HG03469 (cell line): ENCODE data around the gene PIGX.

Source experiments
- ATAC-seq: cut with Tn5 transposase; IDR thresholded peaks from one replicate; pipeline ENCODE4 v1.9.1; 2021; ENCODE audit warnings: mild to moderate bottlenecking, moderate library complexity, moderate number of reproducible peaks; ENCODE audit not compliant: unreplicated experiment

Gene PIGX

DNA sequence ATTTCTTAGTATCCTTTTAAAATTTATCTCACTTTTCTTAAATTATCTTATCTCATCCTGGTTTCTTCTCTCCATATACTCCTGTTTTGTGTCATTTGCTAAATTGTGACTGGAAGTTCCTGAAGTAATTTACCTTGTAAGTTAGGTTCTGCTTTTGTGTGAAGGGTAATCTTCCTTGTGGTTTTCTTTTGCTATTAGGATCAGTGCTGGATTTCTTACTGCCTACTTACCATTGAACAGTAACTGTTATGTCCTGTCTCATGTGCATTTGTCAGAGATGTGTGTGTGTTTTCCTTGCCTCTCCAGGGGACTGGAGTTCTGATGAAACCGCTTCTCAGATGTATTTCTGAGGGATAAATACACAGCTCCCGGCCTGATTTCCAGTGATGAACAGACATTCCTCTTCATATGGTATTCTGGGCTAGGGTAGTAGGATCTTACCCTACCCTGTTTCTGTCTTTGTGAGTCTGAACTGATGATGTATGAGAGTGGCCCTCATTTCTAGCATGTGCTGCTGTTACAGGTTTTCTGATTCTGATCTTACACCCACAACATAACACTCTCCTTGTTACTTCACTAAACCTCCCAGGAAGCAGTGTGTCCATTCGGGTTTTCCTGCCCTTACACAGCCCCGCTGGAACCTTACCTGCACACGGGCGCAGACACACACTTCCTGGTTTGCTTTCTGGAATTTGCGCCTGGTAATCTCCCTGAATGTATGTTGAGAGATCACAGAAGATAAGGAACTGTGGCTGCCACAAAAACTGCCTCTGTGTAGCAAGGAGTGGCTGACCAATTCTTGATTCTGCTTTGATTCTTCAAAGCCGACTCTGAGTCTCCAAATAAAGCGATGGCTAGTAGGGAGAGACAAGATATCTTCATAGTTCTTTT, 42.2 kb downstream of the PIGX start:
- ATAC-seq = no peak

DNA sequence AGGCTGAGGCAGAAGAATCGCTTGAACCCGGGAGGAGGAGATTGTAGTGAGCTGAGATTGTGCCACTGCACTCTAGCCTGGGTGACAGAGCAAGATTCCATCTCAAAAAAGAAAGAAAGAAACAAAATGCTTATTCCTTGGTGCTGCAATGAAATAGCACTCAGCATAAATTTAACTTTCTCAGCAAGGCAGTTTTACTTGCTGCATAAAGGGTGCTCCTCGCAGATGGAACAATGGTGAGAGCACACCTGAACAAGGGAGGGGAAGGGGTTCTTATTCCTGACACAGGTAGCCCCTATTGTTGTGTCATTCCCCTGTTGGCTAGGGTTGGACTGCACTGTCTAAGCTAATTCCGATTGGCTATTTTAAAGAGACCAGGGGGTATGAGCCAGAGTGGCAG, 44.6 kb downstream of the PIGX start:
- no peak for ATAC-seq

GRCh38 chr3:196757876-196758739, 45.9 kb downstream of the PIGX start:
- no peak for ATAC-seq

GRCh38 chr3:196763179-196763578, 51.0 kb downstream of the PIGX start:
- ATAC-seq = no peak

DNA sequence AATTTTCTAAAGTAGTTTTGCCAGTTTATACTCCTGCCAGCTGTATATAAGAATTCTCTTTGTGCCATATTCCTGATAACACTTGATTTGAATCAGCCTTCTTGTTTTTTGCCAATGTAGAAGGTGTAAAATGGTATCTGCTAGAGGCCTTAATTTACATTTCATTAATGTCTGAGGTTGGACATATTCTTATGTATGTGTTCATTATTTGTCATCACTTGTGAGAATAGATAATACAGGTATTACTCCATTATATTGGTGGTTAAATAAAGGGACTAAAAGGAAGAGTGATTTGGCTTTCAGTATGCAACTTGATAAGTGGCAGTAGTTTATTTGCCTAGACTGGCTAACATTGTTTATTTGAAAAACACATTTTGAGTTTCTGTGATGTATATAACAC, 53.3 kb downstream of the PIGX start:
- no peak for ATAC-seq

- no peak for ATAC-seq
These were observed 58.9 kb downstream of the PIGX start for GRCh38 chr3:196771067-196771466.

GRCh38 chr3:196772102-196772501, 59.9 kb downstream of the PIGX start:
- no peak for ATAC-seq

GRCh38 chr3:196772897-196773296, 60.7 kb downstream of the PIGX start:
- ATAC-seq = no peak

GRCh38 chr3:196774191-196774820, 62.1 kb downstream of the PIGX start:
- no peak for ATAC-seq

DNA sequence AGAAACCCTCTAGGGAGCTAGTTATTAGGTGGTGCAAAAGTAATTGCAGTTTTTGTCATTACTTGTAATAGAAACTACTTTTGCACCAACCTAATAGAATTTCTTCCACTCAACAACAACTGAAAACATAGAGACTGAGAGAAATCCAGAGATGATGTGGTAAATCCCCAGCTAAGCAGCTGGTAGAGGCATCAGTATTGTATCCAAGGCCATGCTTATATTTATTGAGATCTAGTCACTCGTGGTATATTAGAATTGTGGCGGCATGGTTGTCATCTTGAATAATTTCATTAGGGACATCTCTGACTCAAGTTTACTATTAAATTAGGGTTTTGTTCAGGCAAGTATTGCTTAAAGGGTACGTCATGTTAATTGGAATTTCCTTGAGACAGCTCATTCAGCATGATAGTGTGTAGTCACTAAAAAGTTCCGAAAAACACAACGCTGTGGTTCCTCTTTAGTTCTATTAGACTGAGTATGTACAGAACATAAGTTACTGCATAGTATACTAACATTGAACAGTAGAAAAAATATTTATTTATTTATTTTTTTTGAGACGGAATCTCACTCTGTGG, 62.8 kb downstream of the PIGX start:
- ATAC-seq = no peak

DNA sequence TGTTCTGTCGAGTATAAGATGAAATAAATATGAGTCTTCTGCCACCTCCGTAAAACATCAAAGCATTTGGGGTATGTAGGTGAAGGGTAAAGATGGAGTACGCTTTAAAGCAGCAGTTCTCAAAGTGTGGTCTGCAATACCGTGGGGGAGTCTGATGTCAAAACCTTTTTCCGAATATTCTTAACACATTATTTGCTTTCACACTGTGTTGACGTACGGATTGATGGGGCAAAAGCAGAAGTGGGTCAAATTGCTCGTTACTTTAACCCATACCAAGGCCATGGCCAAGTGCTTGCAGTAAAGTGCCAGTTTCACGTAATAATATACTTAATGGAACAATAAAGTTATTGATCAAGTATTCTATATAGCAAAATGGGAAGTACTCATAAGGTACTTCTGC, 63.8 kb downstream of the PIGX start:
- no peak for ATAC-seq

DNA sequence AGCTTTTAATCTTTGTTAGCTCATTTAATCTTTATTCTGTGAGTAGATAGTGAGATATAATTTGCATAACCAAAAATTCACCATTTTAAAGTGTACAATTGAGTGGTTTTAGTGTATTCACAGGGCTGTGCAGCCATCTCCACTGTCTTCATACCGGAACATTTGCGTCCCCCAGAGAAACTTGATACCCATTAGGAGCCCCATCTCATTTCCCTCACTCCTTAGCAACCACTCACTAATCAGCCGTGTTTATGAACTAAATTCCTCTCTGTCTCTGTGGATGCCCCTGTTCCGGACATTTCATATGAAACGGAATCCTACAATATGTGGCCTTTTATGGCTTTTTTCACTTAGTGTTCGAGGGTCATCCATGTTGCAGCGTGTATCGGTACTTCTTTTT, 65.7 kb downstream of the PIGX start:
- ATAC-seq = no peak

- ATAC-seq = no peak
These were observed 66.6 kb downstream of the PIGX start for GRCh38 chr3:196778755-196779154.

- ATAC-seq = no peak
These were observed 70.3 kb downstream of the PIGX start for GRCh38 chr3:196782511-196782910.
